ENCODE results near the gene TRIM9.

DNA sequence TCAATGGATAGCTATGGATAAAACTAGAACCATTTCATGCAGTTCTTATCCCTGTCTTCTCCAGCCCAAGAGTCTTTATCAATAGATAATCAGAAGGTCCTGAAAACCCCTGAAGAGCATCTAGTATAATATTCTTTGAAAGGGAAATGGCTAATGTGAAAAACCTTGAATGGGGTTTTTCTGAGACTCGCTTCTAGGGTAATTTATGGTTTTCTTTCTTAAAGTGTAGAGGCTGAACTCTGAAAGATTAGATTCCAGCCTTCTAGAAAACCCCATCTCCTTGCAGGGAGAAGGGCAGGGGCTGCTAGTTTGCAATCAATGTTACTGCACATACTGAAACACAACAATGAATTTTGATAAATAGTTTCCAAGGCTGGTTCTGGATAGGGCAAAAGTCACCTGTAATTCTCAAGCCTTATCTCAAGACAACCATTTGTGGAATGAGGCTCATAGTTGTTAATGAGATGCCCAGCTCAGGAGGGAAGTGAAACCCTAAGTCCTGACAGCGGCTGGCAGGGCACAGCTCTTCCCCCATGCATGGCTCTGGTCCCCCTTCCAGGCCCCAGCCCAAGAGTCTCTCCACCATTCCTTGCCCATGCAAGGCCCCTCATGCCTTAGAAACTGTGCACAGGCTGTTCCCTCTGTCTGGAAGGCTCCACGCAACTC is 116.9 kb downstream of the TRIM9 start:
- TF ChIP-seq, protein P1, sequence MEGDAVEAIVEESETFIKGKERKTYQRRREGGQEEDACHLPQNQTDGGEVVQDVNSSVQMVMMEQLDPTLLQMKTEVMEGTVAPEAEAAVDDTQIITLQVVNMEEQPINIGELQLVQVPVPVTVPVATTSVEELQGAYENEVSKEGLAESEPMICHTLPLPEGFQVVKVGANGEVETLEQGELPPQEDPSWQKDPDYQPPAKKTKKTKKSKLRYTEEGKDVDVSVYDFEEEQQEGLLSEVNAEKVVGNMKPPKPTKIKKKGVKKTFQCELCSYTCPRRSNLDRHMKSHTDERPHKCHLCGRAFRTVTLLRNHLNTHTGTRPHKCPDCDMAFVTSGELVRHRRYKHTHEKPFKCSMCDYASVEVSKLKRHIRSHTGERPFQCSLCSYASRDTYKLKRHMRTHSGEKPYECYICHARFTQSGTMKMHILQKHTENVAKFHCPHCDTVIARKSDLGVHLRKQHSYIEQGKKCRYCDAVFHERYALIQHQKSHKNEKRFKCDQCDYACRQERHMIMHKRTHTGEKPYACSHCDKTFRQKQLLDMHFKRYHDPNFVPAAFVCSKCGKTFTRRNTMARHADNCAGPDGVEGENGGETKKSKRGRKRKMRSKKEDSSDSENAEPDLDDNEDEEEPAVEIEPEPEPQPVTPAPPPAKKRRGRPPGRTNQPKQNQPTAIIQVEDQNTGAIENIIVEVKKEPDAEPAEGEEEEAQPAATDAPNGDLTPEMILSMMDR (IDR thresholded peaks at IDR 0.05), result no peak
- no peak for TF ChIP-seq POLR2A (IDR thresholded peaks at IDR 0.05)
- no peak for TF ChIP-seq EP300 (IDR thresholded peaks at IDR 0.05)
- TF ChIP-seq POLR2AphosphoS5 (IDR thresholded peaks at IDR 0.05), result no peak
